ENCODE measurements around the gene ADAP1.
A peak's percentile ranks its signal among the peaks of the same experiment; 100 is the strongest.
"Not testable (repeated sequence)": the region's sequence is repeated elsewhere in the genome, so short reads cannot be mapped to it uniquely, and the experiment has no call there.

Gene ADAP1

DNA sequence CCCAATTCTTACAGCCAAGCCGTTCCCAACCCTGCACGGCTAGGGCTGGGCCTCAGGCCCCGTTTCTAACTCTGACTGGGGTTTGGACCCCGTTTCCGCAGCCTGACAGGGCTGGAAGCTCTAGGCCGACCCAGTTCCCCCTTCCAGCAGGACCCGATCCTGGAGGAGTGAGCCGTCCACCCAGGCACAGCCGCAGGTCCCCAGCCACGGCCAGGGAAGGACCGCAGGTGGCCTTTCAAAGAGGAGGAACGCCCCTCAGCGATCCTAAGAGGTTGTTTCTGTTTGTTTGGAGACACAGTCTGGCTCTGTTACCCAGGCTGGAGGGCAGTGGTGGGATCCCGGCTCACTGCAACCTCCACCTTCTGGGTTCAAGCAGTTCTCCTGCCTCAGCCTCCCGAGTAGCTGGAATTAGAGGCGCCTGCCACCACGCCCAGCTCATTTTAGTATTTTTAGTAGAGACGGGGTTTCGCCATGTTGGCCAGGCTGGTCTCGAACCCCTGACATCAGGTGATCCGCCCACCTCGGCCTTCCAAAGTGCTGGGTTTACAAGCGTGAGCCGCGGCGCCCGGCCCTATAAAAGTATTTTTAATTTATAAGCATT lies 78.9 kb downstream of the ADAP1 start:
- no peak for DNase-seq

DNA sequence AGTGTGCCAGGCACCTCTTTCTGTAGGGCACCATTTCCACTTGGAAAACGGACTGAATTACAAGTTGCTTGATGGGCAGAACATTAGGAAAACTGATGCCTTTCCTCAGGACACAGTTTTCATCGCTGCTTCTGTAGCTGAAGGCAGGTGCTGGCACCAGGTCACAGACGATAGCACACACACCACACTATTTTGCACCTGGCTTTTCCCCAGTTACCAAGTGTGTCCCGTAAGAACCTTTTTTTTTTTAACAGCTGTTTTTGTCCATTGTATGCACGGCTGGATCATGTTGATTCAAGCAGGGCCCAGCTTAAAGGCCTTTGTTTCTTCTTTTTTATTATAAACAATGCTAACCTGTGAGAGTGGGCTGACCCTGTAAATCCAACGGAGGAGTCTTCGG lies 79.4 kb downstream of the ADAP1 start:
- no peak for DNase-seq

DNA sequence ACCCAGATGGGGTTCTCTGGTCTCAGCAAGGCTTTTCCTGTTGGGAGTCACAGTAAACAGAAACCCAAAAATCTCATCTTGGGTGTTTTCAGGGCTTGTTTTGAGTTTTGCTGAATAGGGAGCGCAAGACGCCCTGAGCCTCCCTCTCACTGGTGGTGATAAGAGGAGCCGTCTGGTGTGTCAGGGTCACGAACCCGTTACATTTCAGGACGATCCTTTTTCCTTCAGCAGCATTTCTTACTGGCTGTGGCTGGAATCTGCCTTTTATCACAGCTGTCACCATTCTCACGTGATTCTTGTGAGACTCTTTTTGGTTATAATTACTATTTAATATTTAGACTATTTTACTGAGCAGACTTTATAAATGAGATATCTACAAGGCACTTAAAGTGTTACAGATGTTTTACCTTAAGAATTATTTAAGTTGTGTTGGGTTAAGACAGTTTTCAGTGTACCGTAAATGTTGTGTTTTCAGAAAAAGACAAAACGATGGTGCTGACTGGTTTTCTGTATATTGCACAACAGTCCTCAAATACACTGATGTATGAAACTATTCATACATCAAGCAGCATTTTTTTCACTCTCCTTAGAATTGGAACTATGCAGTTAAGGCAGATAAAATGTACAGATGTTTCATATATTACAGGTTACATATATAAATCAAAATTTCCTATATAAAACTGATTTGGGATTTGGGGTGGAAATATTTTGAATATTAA lies 80.3 kb downstream of the ADAP1 start:
- DNase-seq = no peak

DNA sequence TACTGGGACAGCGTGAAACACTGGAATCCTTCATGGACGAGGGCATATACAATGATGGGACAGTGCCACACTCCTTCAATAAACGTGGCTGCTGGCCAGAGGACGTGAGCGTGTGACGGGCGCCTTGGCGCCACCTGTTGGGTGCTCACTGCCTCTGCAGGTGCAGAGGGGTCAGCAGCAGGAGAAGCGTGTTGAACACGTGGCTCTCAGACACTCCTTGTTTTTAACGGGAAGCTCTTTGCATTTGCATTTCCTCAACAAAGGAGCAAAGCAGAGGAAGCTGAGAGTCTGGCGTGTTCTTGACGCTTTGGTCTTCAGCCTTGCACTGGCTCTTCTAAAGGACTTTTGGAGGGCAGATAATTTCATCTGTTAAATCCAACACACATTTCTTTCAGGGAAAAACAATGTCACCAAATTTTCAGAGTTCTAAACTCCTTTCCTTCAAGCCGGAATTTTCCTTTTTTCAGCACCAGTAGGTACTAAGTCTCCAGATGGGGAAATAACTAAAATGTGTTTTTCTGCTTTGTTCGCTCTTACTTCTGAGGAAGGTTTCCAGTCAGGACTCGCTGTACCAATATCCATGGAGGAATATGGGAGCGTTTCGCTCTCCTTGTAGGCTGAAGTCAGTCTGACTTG lies 81.0 kb downstream of the ADAP1 start:
- peak; percentile 58 for DNase-seq

DNA sequence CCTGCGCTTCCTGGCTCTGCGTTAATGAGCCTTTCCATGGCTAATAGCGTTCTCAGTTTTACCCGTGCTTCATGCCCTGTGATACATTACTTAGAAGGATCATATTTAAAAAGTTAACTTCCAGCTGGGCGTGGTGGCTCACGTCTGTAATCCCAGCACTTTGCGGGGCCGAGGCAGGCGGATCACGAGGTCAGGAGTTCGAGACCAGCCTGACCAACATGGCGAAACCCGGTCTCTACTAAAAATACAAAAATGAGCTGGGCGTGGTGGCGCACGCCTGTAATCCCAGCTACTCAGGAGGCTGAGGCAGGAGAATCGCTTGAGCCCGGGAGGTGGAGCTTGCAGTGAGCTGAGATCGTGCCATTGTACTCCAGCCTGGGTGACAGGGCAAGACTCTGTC lies 81.8 kb downstream of the ADAP1 start:
- DNase-seq = not testable (repeated sequence)

DNA sequence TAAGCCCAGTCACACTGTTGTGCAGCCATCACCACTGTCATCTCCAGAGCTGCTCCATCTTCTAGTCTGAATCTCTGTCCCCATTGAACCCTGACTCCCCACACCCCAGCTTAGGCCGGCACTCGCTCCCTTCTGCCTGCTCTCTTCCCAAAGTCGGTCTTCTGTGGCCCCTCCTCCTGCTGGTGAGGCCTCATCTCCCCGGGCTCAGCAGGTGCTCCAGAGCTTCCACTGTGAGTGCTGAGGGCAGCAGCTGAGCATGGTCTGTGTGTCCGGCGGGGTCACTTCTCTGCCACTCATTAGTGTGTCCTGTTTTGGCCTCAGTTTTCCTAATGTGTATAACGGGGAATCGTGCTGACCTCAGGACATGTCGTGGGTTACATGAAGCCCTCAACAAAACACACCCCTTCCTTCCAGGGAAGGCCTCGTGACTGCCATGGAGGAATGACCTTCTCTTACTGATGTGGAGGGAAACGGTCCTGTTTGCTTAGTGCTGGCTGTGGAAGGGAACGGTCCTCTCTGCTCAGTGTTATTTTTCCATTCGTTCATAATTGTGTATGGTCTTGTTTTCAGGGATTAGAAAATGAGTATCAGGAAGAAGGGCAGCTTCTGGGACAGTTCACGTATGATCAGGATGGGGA lies 82.5 kb downstream of the ADAP1 start:
- no peak for DNase-seq

DNA sequence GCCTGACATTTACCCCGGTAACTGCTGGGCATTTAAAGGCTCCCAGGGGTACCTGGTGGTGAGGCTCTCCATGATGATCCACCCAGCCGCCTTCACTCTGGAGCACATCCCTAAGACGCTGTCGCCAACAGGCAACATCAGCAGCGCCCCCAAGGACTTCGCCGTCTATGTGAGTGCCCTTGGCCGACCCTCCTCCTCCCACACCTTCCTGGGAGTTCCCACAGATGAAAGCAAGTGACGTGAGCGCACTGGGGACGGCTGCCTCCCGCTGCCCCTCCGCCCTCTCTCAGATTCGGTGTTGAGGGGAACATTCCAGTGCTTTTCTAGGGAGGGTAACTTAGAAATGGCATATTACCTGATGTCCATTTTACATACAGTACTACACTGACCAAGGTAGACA lies 85.1 kb downstream of the ADAP1 start:
- no peak for DNase-seq

DNA sequence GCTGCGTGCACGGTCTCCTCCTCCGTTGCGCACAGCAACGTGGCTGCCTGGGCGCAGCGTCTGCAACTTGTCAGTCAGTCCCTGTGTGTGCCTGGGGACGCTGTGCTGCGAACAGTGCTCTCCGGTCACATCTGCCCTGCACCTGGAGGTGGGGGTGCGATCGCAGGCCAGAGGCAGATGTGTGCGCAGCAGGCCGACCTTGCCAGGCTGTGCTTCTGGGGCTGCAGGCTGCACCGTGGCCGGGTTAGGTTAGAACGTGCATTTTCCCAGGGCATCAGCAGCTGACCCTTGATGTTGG lies 86.3 kb downstream of the ADAP1 start:
- no peak for DNase-seq

DNA sequence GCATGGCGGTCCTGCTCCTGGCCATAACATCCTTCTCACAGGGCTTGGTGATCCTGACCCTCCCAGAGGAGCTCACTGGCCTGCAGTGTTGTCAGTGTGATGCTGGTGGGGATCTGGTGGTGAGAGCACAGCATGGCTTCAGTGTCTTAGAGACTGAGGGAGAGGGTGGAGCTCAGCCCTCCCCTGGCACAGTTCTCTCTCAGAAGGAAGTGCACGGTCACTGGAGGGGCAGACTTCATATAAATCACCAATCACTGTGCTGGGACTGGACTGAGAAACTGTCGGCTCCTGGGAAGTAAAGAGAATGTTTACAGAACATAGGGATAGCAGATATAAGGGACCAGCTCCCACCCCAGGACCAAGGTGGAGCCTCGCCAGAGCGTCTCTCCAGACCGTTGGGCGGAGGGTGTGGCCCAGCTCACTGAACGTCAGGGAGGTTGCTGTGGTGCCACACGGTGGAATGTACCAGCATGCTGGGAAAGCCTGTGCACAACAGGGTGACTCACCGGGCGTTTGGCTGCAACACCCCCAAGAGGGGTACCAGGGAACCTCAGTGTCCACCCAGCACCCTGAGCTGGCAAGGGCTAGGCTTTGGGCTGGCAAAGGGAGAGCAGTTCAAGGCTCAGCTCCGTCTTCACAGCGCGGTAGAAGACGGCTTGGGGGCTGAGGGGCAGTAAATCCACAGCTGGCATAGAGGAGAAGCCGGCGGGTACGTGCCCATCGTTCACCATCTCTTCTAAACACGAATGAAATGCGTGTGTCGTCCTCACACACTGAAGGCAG lies 86.9 kb downstream of the ADAP1 start:
- no peak for DNase-seq

DNA sequence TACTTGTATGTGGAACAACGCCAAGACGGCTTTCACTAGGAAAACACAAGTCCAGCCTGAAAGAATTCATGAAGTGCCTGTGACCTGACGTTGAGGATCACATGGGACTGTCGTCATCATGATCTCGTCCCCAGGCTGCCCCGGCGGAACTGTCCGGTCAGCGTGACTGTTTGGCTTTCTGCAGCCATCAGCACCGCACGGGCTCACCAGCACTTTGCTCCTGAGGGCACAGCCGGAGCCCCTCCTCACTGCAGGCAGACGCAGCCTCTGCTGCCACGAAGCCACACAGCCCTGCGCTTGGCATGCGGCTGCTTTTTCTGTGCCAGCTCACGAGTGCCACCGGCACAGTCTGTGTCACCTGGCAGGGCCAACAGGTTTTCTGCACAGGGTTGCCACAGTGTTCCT lies 87.5 kb downstream of the ADAP1 start:
- DNase-seq = no peak

DNA sequence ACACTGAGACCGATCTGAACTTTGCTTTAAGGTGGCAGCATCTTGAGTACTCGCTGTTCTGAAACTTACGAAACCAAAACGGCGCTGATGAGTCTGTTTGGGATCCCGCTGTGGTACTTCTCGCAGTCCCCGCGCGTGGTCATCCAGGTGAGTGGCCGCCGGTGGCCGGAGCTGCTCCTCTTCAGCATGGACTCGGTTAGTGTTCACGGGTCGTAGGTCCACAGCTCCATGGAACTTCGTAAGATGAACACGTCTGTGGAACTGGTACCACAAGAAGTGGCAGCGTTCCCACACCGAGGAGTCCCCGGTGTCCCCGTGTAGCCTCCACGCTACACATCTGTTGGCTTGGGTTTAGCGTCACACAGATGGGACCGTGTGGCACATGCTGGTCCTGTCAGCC lies 88.6 kb downstream of the ADAP1 start:
- DNase-seq = no peak

DNA sequence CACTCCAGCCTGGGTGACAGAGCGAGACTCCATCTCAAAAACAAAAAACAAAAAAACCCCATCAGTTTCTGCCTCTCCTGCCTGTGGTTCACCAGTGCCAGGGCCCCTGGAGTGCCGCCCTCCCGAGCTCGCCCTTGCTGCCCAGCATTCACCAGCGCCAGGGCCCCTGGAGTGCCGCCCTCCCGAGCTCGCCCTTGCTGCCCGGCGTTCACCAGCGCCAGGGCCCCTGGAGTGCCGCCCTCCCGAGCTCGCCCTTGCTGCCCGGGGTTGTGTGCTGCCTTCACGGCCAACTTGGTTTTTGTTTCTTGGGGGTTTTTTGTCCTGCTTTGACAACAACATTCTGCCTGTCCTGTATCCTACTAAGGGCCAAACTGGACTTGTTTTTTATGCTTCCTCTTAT lies 91.4 kb downstream of the ADAP1 start:
- DNase-seq = no peak

DNA sequence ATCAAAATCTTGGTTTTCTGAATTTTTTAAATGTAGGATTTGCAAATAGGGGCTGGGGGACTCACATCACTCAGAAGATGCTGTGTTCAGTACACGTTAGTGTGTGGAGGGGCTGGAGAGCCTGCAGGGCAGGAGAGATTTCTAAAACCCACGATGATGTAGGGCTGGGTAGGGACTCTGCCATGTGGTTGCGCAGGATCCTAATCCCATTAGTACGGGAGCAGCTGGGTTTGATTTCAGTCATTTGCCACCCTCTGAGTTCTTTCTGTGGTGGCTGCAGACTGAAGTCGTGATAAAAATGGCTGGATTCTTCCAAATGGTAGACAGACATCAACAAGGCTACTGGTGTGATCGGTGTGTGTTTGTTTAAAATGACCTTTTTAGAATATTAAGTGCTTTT lies 92.3 kb downstream of the ADAP1 start:
- DNase-seq = no peak

DNA sequence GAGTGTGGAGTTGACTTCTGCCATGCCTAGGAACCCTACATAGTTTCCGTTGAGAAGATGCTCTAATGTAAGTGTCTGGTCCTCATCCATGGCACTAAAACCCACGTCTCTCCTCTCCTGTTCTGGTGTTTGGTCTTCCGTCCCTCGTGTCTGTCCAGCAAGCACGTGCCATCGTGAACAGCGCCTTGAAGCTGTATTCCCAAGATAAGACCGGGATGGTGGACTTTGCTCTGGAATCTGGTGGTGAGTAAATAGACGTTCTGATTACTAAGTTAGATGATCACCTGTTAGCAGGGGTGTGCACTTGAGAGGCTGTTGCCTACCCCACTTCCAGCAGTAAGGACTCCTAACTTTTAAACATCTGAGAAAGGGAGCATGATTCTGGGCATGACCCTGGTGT lies 93.3 kb downstream of the ADAP1 start:
- no peak for DNase-seq

DNA sequence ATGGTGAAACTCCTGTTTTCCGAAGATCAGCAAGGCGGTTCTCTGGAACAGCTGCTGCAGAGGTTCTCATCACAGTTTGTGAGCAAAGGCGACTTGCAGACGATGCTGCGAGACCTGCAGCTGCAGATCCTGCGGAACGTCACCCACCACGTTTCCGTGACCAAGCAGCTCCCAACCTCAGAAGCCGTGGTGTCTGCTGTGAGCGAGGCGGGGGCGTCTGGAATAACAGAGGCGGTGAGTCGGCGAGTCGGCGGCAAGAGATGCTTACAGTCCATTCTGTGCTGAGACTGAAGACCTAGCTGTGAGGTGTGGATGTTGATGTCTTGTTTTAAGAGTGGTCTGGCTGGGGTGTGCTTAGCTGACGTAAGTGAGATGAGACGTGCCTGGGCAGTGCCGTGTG lies 94.3 kb downstream of the ADAP1 start:
- DNase-seq = no peak

DNA sequence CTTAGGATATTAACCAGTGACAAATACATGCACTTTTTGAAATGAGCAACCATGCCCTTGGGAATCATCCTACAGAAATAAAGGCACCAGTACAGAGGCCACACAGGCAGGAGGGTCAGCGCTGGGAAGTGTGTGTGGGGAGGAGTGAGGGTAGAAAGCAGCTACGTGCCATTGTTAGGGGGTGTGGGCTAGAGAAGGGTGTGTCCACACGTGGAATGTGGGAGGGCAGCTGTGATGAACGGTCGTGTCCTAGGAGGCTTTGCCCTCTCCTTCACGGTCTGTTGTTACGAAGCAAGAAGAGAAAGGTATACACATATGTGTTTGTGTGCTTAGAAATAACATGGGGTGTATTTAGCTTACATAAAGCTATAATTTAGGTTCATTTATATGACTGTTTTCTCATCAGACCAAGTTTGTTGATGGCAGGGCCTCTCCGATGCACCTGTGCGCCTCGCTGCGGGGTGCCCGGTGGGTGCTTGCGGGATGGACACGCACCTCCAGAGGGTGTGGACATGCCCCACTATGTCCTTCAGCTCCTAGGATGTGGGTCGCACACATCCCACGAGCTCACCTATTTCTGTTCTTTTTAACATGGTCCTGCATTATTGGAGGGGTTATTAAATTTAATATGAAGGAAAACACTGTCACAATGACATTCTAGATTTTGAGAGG lies 95.0 kb downstream of the ADAP1 start:
- DNase-seq = no peak

DNA sequence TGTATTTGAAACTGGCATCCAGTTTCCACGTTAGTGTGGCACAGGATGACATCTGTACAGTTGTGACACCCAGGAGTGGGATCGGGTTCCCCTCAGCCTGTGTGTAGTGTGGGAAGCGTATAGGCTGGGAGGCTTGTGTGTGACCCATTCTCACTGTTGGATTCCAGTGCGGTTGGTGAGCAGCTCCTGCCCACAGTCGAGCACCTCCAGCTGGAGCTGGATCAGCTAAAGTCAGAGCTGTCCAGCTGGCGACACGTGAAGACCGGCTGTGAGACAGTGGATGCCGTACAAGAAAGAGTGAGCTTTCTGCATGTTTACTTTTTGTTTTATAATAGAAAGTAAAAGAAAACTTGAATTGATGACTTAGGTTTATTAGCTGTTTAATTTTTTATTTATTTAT lies 96.8 kb downstream of the ADAP1 start:
- DNase-seq = no peak

DNA sequence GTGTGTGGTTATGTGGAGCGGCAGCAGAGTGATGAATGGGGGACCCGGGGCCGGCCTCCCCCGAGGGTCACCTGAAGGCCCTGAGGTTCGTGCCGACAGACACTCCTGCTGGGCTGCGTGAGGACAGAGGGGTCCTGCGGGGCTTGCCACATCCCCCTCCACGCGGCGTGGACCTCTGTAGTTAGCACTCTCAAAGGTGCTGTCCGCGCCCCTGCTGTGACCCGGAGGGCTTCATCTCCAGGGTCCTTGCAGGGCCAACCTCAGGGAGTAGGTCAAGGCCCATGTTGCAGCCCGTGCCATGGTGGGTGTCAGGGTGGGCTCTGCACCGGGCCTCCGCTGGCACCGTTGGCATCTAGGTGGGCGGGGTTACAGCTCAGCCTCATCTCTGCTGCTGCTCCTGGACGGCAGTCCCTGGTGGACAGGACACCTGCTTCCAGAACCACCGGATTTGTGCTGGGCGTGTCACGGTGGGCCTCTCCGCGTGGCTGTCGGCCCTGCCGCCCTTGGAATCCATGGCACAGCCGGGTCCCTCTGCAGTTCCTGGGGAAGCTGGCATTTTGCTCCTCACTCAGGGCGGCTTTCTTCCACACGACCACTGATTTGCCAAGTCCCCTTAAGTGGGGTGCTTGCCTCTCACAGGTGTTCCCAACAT lies 97.9 kb downstream of the ADAP1 start:
- DNase-seq = no peak

DNA sequence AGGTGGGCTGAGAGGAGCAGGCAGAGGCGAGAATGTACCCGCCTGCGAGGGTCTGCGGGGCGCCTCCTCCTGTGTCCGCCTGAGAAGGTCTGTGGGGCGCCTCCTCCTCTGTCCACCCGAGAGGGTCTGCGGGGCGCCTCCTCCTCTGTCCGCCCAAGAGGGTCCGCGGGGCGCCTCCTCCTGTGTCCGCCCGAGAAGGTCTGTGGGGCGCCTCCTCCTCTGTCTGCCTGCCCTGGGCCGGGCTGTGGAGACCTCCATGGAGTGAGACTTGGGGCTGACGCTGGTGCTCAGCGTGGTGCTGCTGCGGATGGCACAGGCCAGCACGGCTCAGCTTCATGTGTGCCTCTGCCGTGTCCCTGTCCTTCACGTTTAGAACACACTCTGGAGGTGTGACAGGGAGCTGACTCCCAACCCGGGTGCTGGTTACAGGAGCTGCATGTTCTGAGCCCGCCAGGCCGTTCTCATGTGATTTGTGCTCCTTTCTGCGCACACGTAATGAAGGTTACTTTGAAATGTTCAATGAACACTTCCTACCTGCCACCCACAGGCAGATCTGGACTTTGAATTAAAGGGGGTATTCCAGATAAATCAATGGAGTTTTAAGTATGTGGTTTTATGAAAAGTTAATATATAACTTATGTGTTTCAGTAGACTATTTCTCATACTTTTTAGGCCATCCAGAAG lies 98.7 kb downstream of the ADAP1 start:
- no peak for DNase-seq

DNA sequence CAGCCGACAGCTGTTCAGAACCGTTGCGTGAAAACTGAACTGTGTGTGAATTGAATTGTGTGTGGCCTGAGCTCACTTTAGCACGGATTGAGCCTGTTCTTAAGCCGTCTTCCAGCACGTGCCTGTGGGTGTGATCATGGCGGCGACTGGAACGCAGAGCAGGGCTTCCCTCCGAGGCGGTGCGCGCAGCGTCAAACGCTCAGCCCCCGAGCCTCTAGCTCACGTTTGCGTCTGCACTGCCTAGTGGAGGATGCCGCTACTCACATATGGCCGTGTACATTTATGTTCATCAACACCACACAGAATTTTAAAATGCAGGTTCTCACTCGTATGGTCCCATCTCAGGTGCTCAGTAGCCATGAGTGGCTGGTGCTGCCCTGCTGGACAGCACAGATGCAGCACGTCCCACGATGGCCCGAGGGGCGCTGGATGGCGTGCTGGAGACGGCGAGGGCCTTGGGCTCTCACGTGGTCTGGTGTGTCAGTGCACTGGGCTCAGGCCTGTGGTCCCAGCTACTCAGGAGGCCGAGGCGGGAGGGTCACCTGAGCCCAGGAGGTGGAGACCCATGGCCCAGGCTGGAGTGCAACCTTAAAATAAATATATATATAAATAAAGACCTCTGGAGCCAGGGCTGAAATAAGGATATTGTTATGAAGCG lies 100.2 kb downstream of the ADAP1 start:
- no peak for DNase-seq
